Keratinocyte (primary cell): Measurements from ENCODE around the gene EME1. TPM values are rescaled to one million over a fixed set of nuclear protein-coding genes. Genes with fewer than 3 reads are reported as not detected.

Source experiments
- DNase-seq: peaks from one replicate; pipeline ENCODE4 v3.0.0-alpha.2; 2011; ENCODE audit warnings: low read depth, missing footprints, low spot score
- FAIRE-seq: peaks from 2 replicates; lab custom pipeline; 2011; peaks lifted over from hg19 to GRCh38; lab: Jason Lieb, UNC
- H2AFZ ChIP-seq: 2 replicates; pipeline ENCODE4 v1.6.0; 2012; ENCODE audit warnings: low read length, control low read depth, inconsistent platforms; ENCODE audit not compliant: control insufficient read depth
- H3K27ac ChIP-seq: 2 replicates; pipeline ENCODE4 v1.5.1; 2011; ENCODE audit warnings: low read length; ENCODE audit not compliant: control insufficient read depth, insufficient read depth
- H3K27me3 ChIP-seq: 3 replicates; pipeline ENCODE4 v1.6.0; 2011; ENCODE audit warnings: low read length; ENCODE audit not compliant: control insufficient read depth, insufficient read depth; ENCODE audit errors: extremely low read depth
- H3K36me3 ChIP-seq, 2 experiments: 2 replicates in 1 of 2; 3 replicates in 1 of 2; pipeline ENCODE4 v1.5.1; 2011; ENCODE audit warnings: low read length in 2 of 2, mild to moderate bottlenecking in 1 of 2; ENCODE audit not compliant: control insufficient read depth in 2 of 2, insufficient read depth in 2 of 2; ENCODE audit errors: extremely low read depth in 1 of 2
- H3K4me1 ChIP-seq: 3 replicates; pipeline ENCODE4 v1.5.1; 2011; ENCODE audit warnings: low read length; ENCODE audit not compliant: control insufficient read depth, insufficient read depth; ENCODE audit errors: extremely low read depth
- H3K4me2 ChIP-seq: 3 replicates; pipeline ENCODE4 v1.6.0; 2011; ENCODE audit warnings: low read depth, low read length; ENCODE audit not compliant: control insufficient read depth, insufficient read depth; ENCODE audit errors: extremely low read depth
- H3K4me3 ChIP-seq, 3 experiments: fragments of 200-600 bp in 1 of 3; sonication (generic) in 1 of 3; 2 replicates in 2 of 3; 3 replicates in 1 of 3; pipeline ENCODE4 v1.5.1; 2011 to 2016; ENCODE audit warnings: low read length in 3 of 3, mild to moderate bottlenecking in 3 of 3, control low read depth in 2 of 3, inconsistent platforms in 1 of 3, low read depth in 1 of 3, mixed read lengths in 1 of 3, mixed run types in 1 of 3, moderate library complexity in 1 of 3; ENCODE audit not compliant: control insufficient read depth in 2 of 3, insufficient read depth in 2 of 3; ENCODE audit errors: extremely low read depth in 1 of 3
- H3K79me2 ChIP-seq: 2 replicates; pipeline ENCODE4 v1.6.0; 2012; ENCODE audit warnings: low read length; ENCODE audit not compliant: control insufficient read depth, insufficient read depth
- H3K9ac ChIP-seq: 3 replicates; pipeline ENCODE4 v1.6.0; 2011; ENCODE audit warnings: low read length; ENCODE audit not compliant: control insufficient read depth, insufficient read depth; ENCODE audit errors: extremely low read depth
- H3K9me1 ChIP-seq: 3 replicates; pipeline ENCODE4 v1.6.0; 2011; ENCODE audit warnings: low read length; ENCODE audit not compliant: control insufficient read depth, insufficient read depth; ENCODE audit errors: extremely low read depth
- H3K9me3 ChIP-seq: 2 replicates; pipeline ENCODE4 v1.5.1; 2012; ENCODE audit warnings: low read depth, low read length; ENCODE audit not compliant: control insufficient read depth
- H4K20me1 ChIP-seq: 3 replicates; pipeline ENCODE4 v1.6.0; 2011; ENCODE audit warnings: low read length; ENCODE audit not compliant: control insufficient read depth, insufficient read depth; ENCODE audit errors: extremely low read depth
- EZH2 ChIP-seq: IDR thresholded peaks from one replicate; pipeline ENCODE4 v1.6.1; 2012; ENCODE audit warnings: inconsistent platforms, mild to moderate bottlenecking, low read length, moderate library complexity
- dilution Hi-C: fragments of 300-500 bp; cut with MboI; formaldehyde crosslinking; loops from one replicate; pipeline ENCODE4 v1.7.0; 2020; ENCODE audit warnings: low sequenced_read_pairs; ENCODE audit not compliant: extremely low pct_ligation_motif_present
- polyA plus RNA-seq, 5 experiments: library from polyadenylated mRNA; depleted of rRNA in 3 of 5; stranded (reverse) in 3 of 5; stranded (forward) in 1 of 5; unstranded in 1 of 5; fragments of >200 nt; gene quantifications; 1 replicate in 1 of 5; 2 replicates in 3 of 5; 3 replicates in 1 of 5; pipeline versions ENCODE4 v1.2.1 to v1.2.3, GENCODE V29; 2011 to 2012; ENCODE audit warnings: missing spikeins in 2 of 5, low read depth in 1 of 5, low replicate concordance in 1 of 5
- TF ChIP-seq, protein P1 (sequence below), 3 experiments: IDR thresholded peaks in 1 of 3; conservative IDR thresholded peaks in 1 of 3; optimal IDR thresholded peaks in 1 of 3; 2 replicates in 2 of 3; 3 replicates in 1 of 3; pipeline versions ENCODE3 to v1.5.1; 2011; ENCODE audit warnings: low read length in 3 of 3, mild to moderate bottlenecking in 3 of 3, moderate library complexity in 2 of 3, control low read depth in 1 of 3, inconsistent platforms in 1 of 3; ENCODE audit not compliant: insufficient read depth in 2 of 3; ENCODE audit errors: extremely low read depth in 1 of 3

Gene EME1
- polyA plus RNA-seq, 1 donor (not counting 4 experiments of a cell fraction or from before 2014, with no cell fraction given) = 4.7 TPM

DNA sequence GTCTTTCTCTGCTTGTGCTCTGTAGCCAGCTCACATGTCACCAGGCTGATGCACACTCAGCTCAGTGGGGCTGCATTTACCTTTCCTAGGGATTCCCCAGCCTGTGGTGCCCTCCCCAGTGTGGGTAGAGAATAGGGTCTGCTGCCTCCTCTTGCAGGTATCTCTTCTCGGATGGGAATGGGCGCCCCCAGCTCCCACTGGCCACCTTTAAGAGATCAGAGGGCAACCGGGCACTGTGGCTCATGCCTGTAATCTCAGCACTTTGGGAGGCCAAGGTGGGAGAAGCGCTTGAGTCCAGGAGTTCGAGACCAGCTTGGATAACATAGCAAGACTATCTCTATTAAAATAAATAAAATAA lies 23.8 kb upstream of the EME1 start:
- Histone ChIP-seq H3K27ac (no peak overlapping the region), H4K20me1 (no peaks in the 10 kb centered on the region), H3K4me3 (no peak overlapping the region), H3K9ac (no peak overlapping the region), H3K4me2 (no peak overlapping the region), H3K9me1 (peaks cover 2% of the 10 kb centered on the region), H3K4me1 (peaks cover 31% of the 10 kb centered on the region), H3K36me3 (peaks cover 2 to 3% of the 10 kb centered on the region in 2 experiments), H3K9me3 (no peaks in the 10 kb centered on the region), H2AFZ (no peak overlapping the region), H3K79me2 (peaks cover 35% of the 10 kb centered on the region), H3K27me3 (no peaks in the 10 kb centered on the region)
- DNase-seq (no peak), FAIRE-seq (no peak)
- TF ChIP-seq, protein P1, sequence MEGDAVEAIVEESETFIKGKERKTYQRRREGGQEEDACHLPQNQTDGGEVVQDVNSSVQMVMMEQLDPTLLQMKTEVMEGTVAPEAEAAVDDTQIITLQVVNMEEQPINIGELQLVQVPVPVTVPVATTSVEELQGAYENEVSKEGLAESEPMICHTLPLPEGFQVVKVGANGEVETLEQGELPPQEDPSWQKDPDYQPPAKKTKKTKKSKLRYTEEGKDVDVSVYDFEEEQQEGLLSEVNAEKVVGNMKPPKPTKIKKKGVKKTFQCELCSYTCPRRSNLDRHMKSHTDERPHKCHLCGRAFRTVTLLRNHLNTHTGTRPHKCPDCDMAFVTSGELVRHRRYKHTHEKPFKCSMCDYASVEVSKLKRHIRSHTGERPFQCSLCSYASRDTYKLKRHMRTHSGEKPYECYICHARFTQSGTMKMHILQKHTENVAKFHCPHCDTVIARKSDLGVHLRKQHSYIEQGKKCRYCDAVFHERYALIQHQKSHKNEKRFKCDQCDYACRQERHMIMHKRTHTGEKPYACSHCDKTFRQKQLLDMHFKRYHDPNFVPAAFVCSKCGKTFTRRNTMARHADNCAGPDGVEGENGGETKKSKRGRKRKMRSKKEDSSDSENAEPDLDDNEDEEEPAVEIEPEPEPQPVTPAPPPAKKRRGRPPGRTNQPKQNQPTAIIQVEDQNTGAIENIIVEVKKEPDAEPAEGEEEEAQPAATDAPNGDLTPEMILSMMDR (optimal IDR thresholded peaks at IDR 0.05 in 1 of 3, IDR thresholded peaks at IDR 0.05 in 1 of 3, conservative IDR thresholded peaks at IDR 0.05 in 1 of 3; ENCODE audit: extremely low read depth in 1 of 3, insufficient read depth in 2 of 3, low read length in 3 of 3) = no peak
- TF ChIP-seq EZH2 = no peak
- dilution Hi-C loops = no loop called here

DNA sequence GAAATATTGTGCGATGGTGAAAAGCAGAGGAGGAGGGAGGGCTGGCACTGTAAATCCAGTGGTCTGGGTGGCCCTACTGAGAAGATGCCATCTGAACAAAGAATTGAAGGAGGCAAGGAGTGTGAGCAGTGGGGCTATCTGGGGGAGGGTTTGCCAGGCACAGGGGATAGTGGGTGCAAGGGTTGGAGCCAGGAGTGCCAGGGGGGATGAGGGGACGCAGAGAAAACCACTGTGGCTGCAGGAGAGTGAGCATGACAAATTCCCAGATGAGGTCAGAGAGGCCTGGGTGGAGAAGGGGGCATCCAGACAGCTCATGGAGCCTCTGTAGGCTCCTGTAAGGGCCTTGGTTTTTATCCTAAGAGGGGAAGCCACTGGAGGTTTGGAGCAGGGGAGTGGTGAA lies 22.3 kb upstream of the EME1 start:
- H3K79me2 ChIP-seq = peaks cover 35% of the 10 kb centered on the region
- DNase-seq (no peak), FAIRE-seq (no peak)
- H3K9ac ChIP-seq = no peak overlapping the region
- peaks cover 24% of the 10 kb centered on the region for H3K4me1 ChIP-seq
- no peaks in the 10 kb centered on the region for H3K27me3 ChIP-seq
- dilution Hi-C loops = no loop called here
- H4K20me1 ChIP-seq = no peaks in the 10 kb centered on the region
- H3K4me3 ChIP-seq = no peak overlapping the region
- H3K9me3 ChIP-seq = no peaks in the 10 kb centered on the region
- TF ChIP-seq, protein P1 (optimal IDR thresholded peaks at IDR 0.05 in 1 of 3, IDR thresholded peaks at IDR 0.05 in 1 of 3, conservative IDR thresholded peaks at IDR 0.05 in 1 of 3; ENCODE audit: extremely low read depth in 1 of 3, insufficient read depth in 2 of 3, low read length in 3 of 3) = no peak
- TF ChIP-seq EZH2 = no peak
- no peak overlapping the region for H3K27ac ChIP-seq
- H3K4me2 ChIP-seq = no peak overlapping the region
- peaks cover 2% of the 10 kb centered on the region for H3K9me1 ChIP-seq
- peaks cover 13% of the 10 kb centered on the region in 2 experiments for H3K36me3 ChIP-seq
- H2AFZ ChIP-seq = no peak overlapping the region
